HG03135 (cell line): ENCODE results near the gene PTPN21.

Experiments
- ATAC-seq: cut with Tn5 transposase; IDR thresholded peaks from one replicate; pipeline ENCODE4 v1.9.1; 2021; ENCODE audit warnings: mild to moderate bottlenecking, moderate library complexity; ENCODE audit not compliant: unreplicated experiment

Gene PTPN21

DNA sequence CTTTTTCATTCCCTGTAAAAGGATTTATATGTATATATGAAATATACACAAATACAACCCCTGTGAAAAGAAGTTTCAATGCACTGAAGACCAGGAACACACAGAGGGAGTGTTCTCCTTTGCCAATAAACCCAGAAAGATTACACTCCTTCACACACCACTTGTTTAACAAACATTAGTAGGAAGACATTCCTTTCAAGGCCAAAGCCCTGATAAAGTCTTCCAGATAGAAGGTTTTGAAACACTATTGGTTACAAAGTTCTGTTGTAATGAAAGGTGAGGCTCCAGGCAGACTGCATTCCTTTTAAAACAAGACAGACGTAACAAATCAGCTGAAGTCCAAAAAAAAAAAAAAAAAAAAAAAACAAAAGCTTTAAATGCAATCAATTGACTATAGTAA is 81.0 kb downstream of the PTPN21 start:
- ATAC-seq, result no peak

DNA sequence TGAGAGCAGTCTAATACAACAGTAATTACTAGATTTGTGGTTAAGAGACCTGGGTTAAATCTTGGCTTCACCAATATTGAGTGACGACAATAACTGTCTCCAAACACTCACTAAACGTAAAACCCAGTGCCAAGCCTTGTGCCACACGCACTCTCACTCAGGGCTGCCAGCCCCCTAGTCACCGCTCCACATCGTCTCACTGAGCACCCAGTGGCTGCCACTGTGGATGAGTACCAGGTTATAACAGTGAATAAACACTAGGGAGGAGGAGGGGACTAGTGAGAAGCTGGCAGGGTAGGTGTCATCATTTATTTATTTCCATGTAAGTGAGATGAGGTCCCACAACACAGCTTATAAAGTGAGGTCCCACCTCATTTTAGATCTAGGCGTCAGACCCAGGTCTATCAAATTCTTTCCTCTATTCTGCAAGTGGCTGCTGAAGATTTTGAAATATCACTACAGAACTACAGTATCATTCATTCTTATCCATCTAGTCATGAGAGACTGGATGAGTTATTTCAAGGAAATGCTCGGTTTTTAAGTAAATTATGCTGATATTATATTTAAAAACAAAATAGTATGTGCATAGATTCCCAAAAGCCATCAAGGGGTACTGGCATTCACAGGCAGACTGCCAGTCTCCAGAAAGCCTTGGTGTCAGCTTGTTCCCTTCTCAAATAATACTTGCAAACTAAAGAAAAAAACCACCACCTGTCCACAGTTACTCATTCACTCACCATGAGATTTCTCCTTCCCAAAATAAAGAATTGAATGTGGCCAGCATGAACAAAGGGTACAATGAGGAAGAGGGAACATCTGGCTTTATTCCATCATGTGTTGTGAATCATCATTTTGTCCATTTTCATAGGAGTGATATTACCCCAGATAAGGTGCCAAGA is 84.0 kb downstream of the PTPN21 start:
- ATAC-seq, result no peak

- ATAC-seq, result no peak
Observed at GRCh38 chr14:88468406-88468805, 86.4 kb downstream of the PTPN21 start.

GRCh38 chr14:88463318-88463717 is 91.5 kb downstream of the PTPN21 start:
- no peak for ATAC-seq

GRCh38 chr14:88454886-88455285 is 99.9 kb downstream of the PTPN21 start:
- ATAC-seq, result no peak

- ATAC-seq, result no peak
Observed at GRCh38 chr14:88452231-88452630, 102.6 kb downstream of the PTPN21 start.

DNA sequence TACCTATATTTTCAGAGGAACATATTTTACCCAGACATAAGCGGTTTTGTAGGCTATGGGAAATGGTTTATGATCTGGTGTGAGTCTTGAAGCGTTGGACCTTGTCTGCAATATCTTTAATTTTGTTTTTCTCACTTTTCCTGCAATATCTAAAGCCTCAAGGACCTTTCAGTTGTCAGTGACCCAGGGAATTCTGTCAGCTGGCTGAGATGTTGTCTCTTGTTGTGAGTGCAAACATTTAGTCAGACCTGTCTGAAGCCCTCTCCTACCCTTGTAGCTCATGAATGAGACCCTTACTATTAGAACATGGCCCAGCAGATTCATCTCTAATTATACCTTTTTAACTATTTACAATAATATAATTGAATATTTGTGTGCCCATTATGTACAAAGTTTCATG is 115.7 kb downstream of the PTPN21 start:
- ATAC-seq, result no peak

DNA sequence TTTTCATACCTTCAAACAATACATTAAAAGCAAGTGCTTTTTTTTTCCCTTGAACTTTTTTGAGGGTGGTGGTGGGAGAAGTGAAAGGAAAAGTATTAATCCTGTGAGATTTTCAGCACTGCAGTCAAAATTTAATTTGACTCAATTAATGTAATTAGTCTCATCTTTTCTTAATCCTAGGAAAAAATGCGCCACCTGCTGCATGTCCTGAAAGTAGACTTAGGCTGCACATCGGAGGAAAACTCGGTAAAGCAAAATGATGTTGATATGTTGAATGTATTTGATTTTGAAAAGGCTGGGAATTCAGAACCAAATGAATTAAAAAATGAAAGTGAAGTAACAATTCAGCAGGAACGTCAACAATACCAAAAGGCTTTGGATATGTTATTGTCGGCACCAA is 117.1 kb downstream of the PTPN21 start:
- no peak for ATAC-seq

GRCh38 chr14:88430976-88431375 is 123.8 kb downstream of the PTPN21 start:
- ATAC-seq, result no peak

DNA sequence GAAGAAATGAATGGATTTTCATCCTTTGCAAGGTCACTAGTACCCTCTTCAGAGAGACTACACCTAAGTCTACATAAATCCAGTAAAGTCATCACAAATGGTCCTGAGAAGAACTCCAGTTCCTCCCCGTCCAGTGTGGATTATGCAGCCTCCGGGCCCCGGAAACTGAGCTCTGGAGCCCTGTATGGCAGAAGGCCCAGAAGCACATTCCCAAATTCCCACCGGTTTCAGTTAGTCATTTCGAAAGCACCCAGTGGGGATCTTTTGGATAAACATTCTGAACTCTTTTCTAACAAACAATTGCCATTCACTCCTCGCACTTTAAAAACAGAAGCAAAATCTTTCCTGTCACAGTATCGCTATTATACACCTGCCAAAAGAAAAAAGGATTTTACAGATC is 128.5 kb downstream of the PTPN21 start:
- no peak for ATAC-seq

- no peak for ATAC-seq
Observed at GRCh38 chr14:88424573-88424972, 130.2 kb downstream of the PTPN21 start.

- no peak for ATAC-seq
Observed at GRCh38 chr14:88422919-88423650, 131.7 kb downstream of the PTPN21 start.

GRCh38 chr14:88422047-88422446 is 132.8 kb downstream of the PTPN21 start:
- ATAC-seq, result no peak

DNA sequence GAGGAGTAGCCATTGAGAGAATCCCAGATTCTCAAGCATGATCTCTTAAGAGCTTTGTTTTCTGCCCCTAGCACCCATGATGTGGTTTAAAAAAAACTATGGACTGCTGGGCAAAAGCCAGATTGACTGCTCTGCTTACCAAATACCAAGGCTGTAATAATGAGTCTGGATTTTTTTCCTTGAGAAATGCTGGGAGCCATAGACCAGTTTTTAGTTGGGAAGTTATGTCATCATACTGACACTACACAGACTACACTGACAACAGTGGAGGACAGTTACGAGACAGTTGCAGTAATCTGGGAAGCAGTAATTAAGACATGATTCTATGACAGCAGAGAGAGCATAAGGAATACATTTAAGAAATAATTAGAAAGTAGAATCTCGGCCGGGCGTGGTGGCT is 133.5 kb downstream of the PTPN21 start:
- ATAC-seq, result no peak

GRCh38 chr14:88420187-88420586 is 134.6 kb downstream of the PTPN21 start:
- no peak for ATAC-seq

- no peak for ATAC-seq
Observed at GRCh38 chr14:88417594-88417993, 137.2 kb downstream of the PTPN21 start.
